Mucosa of stomach (tissue), 1 donor: Measurements from ENCODE around the gene DENND5A.

Experiments used
- H3K27me3 ChIP-seq: one replicate; pipeline ENCODE4 v1.7.0; 2013; ENCODE audit warnings: mild to moderate bottlenecking, low read length; ENCODE audit not compliant: control insufficient read depth, insufficient read depth
- H3K36me3 ChIP-seq: one replicate; pipeline ENCODE4 v1.7.0; 2013; ENCODE audit warnings: low read length; ENCODE audit not compliant: control insufficient read depth, insufficient read depth
- H3K4me1 ChIP-seq: one replicate; pipeline ENCODE4 v1.7.0; 2013; ENCODE audit warnings: mild to moderate bottlenecking, low read length; ENCODE audit not compliant: control insufficient read depth, insufficient read depth
- H3K4me3 ChIP-seq: one replicate; pipeline ENCODE4 v1.7.0; 2013; ENCODE audit warnings: low read length
- H3K9ac ChIP-seq: one replicate; pipeline ENCODE4 v1.7.0; 2013; ENCODE audit warnings: mild to moderate bottlenecking, low read length, moderate library complexity
- H3K9me3 ChIP-seq: one replicate; pipeline ENCODE4 v1.7.0; 2013; ENCODE audit warnings: mild to moderate bottlenecking, low read length, moderate library complexity; ENCODE audit not compliant: control insufficient read depth
- donor health status: Pancreatic carcinoma.

DENND5A gene

GRCh38 chr11:9153651-9154050, 111.5 kb downstream of the DENND5A start:
- no peaks in the 10 kb centered on the region for H3K27me3 ChIP-seq
- no peaks in the 10 kb centered on the region for H3K9me3 ChIP-seq
- no peak overlapping the region for H3K4me3 ChIP-seq
- no peaks in the 10 kb centered on the region for H3K4me1 ChIP-seq
- H3K9ac ChIP-seq: no peak overlapping the region
- no peaks in the 10 kb centered on the region for H3K36me3 ChIP-seq

- Histone ChIP-seq H3K4me3 (no peak overlapping the region), H3K9ac (no peak overlapping the region), H3K36me3 (peaks cover 4% of the 10 kb centered on the region), H3K9me3 (no peaks in the 10 kb centered on the region), H3K4me1 (no peaks in the 10 kb centered on the region), H3K27me3 (no peaks in the 10 kb centered on the region)
These were observed 113.5 kb downstream of the DENND5A start for GRCh38 chr11:9151631-9152030.

GRCh38 chr11:9150926-9151325, 114.2 kb downstream of the DENND5A start:
- H3K9ac ChIP-seq: no peak overlapping the region
- peaks cover 6% of the 10 kb centered on the region for H3K36me3 ChIP-seq
- H3K4me1 ChIP-seq: no peaks in the 10 kb centered on the region
- no peaks in the 10 kb centered on the region for H3K27me3 ChIP-seq
- no peaks in the 10 kb centered on the region for H3K9me3 ChIP-seq
- H3K4me3 ChIP-seq: no peak overlapping the region

GRCh38 chr11:9150501-9150900, 114.6 kb downstream of the DENND5A start:
- no peak overlapping the region for H3K9ac ChIP-seq
- no peaks in the 10 kb centered on the region for H3K9me3 ChIP-seq
- H3K4me3 ChIP-seq: no peak overlapping the region
- no peaks in the 10 kb centered on the region for H3K27me3 ChIP-seq
- H3K36me3 ChIP-seq: peaks cover 6% of the 10 kb centered on the region
- H3K4me1 ChIP-seq: no peaks in the 10 kb centered on the region

- H3K27me3 ChIP-seq: no peaks in the 10 kb centered on the region
These were observed 116.4 kb downstream of the DENND5A start for GRCh38 chr11:9148727-9149126.

GRCh38 chr11:9148035-9148434, 117.1 kb downstream of the DENND5A start:
- no peak overlapping the region for H3K9ac ChIP-seq
- no peaks in the 10 kb centered on the region for H3K27me3 ChIP-seq
- no peaks in the 10 kb centered on the region for H3K4me1 ChIP-seq
- peaks cover 6% of the 10 kb centered on the region for H3K36me3 ChIP-seq
- no peaks in the 10 kb centered on the region for H3K9me3 ChIP-seq
- no peak overlapping the region for H3K4me3 ChIP-seq

More at GRCh38 chr11:9148727-9149126, 116.4 kb downstream of the DENND5A start:
- H3K36me3 ChIP-seq: peaks cover 6% of the 10 kb centered on the region
- H3K4me1 ChIP-seq: no peaks in the 10 kb centered on the region
- H3K9me3 ChIP-seq: no peaks in the 10 kb centered on the region
- H3K9ac ChIP-seq: no peak overlapping the region
- H3K4me3 ChIP-seq: no peak overlapping the region

- Histone ChIP-seq H3K4me3 (no peak overlapping the region), H3K4me1 (no peaks in the 10 kb centered on the region), H3K27me3 (no peaks in the 10 kb centered on the region), H3K9ac (no peak overlapping the region), H3K9me3 (no peaks in the 10 kb centered on the region), H3K36me3 (peaks cover 6% of the 10 kb centered on the region)
These were observed 118.7 kb downstream of the DENND5A start for GRCh38 chr11:9146477-9146876.

- Histone ChIP-seq H3K4me3 (no peak overlapping the region), H3K9ac (no peak overlapping the region), H3K9me3 (no peaks in the 10 kb centered on the region), H3K36me3 (peaks cover 6% of the 10 kb centered on the region), H3K27me3 (no peaks in the 10 kb centered on the region), H3K4me1 (no peaks in the 10 kb centered on the region)
These were observed 119.9 kb downstream of the DENND5A start for GRCh38 chr11:9145283-9145682.

- H3K36me3 ChIP-seq: peaks cover 6% of the 10 kb centered on the region
These were observed 120.3 kb downstream of the DENND5A start for GRCh38 chr11:9144828-9145227.

GRCh38 chr11:9143721-9144120, 121.4 kb downstream of the DENND5A start:
- H3K4me1 ChIP-seq: peaks cover 8% of the 10 kb centered on the region

More at GRCh38 chr11:9144828-9145227, 120.3 kb downstream of the DENND5A start:
- Histone ChIP-seq H3K4me1 (no peaks in the 10 kb centered on the region), H3K4me3 (no peak overlapping the region), H3K9me3 (no peaks in the 10 kb centered on the region), H3K9ac (no peak overlapping the region), H3K27me3 (no peaks in the 10 kb centered on the region)

GRCh38 chr11:9142732-9143131, 122.4 kb downstream of the DENND5A start:
- no peaks in the 10 kb centered on the region for H3K9me3 ChIP-seq
- no peak overlapping the region for H3K4me3 ChIP-seq
- H3K36me3 ChIP-seq: peaks cover 6% of the 10 kb centered on the region
- no peak overlapping the region for H3K9ac ChIP-seq
- peaks cover 17% of the 10 kb centered on the region for H3K4me1 ChIP-seq
- H3K27me3 ChIP-seq: no peaks in the 10 kb centered on the region

More at GRCh38 chr11:9143721-9144120, 121.4 kb downstream of the DENND5A start:
- Histone ChIP-seq H3K9ac (no peak overlapping the region), H3K4me3 (no peak overlapping the region), H3K27me3 (no peaks in the 10 kb centered on the region), H3K36me3 (peaks cover 6% of the 10 kb centered on the region), H3K9me3 (no peaks in the 10 kb centered on the region)

GRCh38 chr11:9141186-9141585, 124.0 kb downstream of the DENND5A start:
- H3K36me3 ChIP-seq: no peaks in the 10 kb centered on the region
- no peaks in the 10 kb centered on the region for H3K27me3 ChIP-seq

More at GRCh38 chr11:9141186-9141585, 124.0 kb downstream of the DENND5A start:
- Histone ChIP-seq H3K9me3 (no peaks in the 10 kb centered on the region), H3K9ac (no peak overlapping the region), H3K4me3 (no peak overlapping the region), H3K4me1 (peaks cover 24% of the 10 kb centered on the region)
